NB4 (cell line): ENCODE results near the gene TPM4.
A peak's percentile ranks its signal among the peaks of the same experiment; 100 is the strongest.

Experiments used
- DNase-seq: peaks from one replicate; pipeline ENCODE4 v3.0.0; 2010; ENCODE audit warnings: low read depth
- H3K4me3 ChIP-seq: one replicate; pipeline ENCODE4 v1.5.1; 2011; ENCODE audit warnings: mild to moderate bottlenecking, low read depth, low read length, moderate library complexity
- CTCF ChIP-seq: IDR thresholded peaks from one replicate; pipeline ENCODE4 v1.5.1; 2012; ENCODE audit warnings: low read depth, low read length
- MAX ChIP-seq: IDR thresholded peaks from 2 replicates; pipeline ENCODE4 v1.6.1; 2011; ENCODE audit warnings: low read depth, low read length
- MYC ChIP-seq: IDR thresholded peaks from 2 replicates; pipeline ENCODE4 v1.6.1; 2011; ENCODE audit warnings: low read depth, low read length
- POLR2A ChIP-seq: IDR thresholded peaks from 2 replicates; pipeline ENCODE4 v1.6.1; 2011; ENCODE audit warnings: mild to moderate bottlenecking; ENCODE audit not compliant: insufficient read length; ENCODE audit errors: extremely low read depth

Gene TPM4

GRCh38 chr19:16089010-16089846 is 12.9 kb downstream of the TPM4 start:
- DNase-seq: no peak
- TF ChIP-seq POLR2A: no peak
- no peak for TF ChIP-seq MYC
- no peak for TF ChIP-seq CTCF
- TF ChIP-seq MAX: no peak

GRCh38 chr19:16091546-16092475 is 15.5 kb downstream of the TPM4 start:
- DNase-seq: no peak
- no peak overlapping the region for H3K4me3 ChIP-seq
- TF ChIP-seq CTCF (no peak), MAX (no peak), MYC (no peak), POLR2A (no peak)

More at GRCh38 chr19:16089010-16089846, 12.9 kb downstream of the TPM4 start:
- no peak overlapping the region for H3K4me3 ChIP-seq

GRCh38 chr19:16094360-16095070 is 18.2 kb downstream of the TPM4 start:
- DNase-seq: no peak
- H3K4me3 ChIP-seq: no peak overlapping the region
- no peak for TF ChIP-seq CTCF
- no peak for TF ChIP-seq MAX
- TF ChIP-seq POLR2A: no peak
- no peak for TF ChIP-seq MYC

- DNase-seq: peak; percentile 57
- TF ChIP-seq MYC: no peak
- TF ChIP-seq POLR2A: no peak
- no peak for TF ChIP-seq MAX
- no peak for TF ChIP-seq CTCF
- H3K4me3 ChIP-seq: no peak overlapping the region
Measured at GRCh38 chr19:16095071-16095571, 18.8 kb downstream of the TPM4 start.

GRCh38 chr19:16096280-16096855 is 20.1 kb downstream of the TPM4 start:
- no peak overlapping the region for H3K4me3 ChIP-seq
- DNase-seq: no peak
- no peak for TF ChIP-seq MAX
- no peak for TF ChIP-seq POLR2A
- TF ChIP-seq CTCF: no peak
- TF ChIP-seq MYC: no peak
